K562 (cell line): ENCODE results near the gene MGAT4B. TPM values are rescaled to one million over a fixed set of nuclear protein-coding genes. Genes with fewer than 3 reads are reported as not detected.
A peak's percentile ranks its signal among the peaks of the same experiment; 100 is the strongest.

Experiments used
- ATAC-seq: fragments of 200-7000 bp; cut with Tn5 transposase; 3 replicates; pipeline ENCODE4 v1.9.1; 2020; ENCODE audit warnings: moderate library complexity
- BruUV-seq: library from RNA; stranded (reverse); fragments of 400-500 nt; replicated peaks from 2 replicates; lab custom pipeline; 2021; lab: Mats Ljungman, UMichigan
- CTCF ChIA-PET: fragments of 300-600 bp; formaldehyde crosslinking; extraction: SDS; loops from one replicate; lab custom pipeline; 2021; ENCODE audit warnings: low intra/inter-chr PET ratio; lab: Yijun Ruan, JAX
- POLR2A ChIA-PET: fragments of 300-600, 350-650 bp; sonication (Branson Sonifier 250); formaldehyde crosslinking; extraction: SDS; loops from one replicate; lab custom pipeline; 2021; ENCODE audit warnings: antibody characterized with exemption, inconsistent platforms; lab: Yijun Ruan, JAX
- DNase-seq, 4 experiments: peaks; one replicate each; pipeline versions ENCODE4 v3.0.0 to v3.0.0-alpha.2; 2011 to 2018; ENCODE audit warnings: low spot score in 3 of 4, mixed read lengths in 3 of 4; ENCODE audit errors: extremely low read depth in 1 of 4
- FAIRE-seq: peaks from 2 replicates; lab custom pipeline; 2011; peaks lifted over from hg19 to GRCh38; lab: Jason Lieb, UNC
- H2AFZ ChIP-seq: 2 replicates; pipeline ENCODE4 v1.6.0; 2011; ENCODE audit warnings: low read depth, low read length, control low read depth, inconsistent platforms
- H3K27ac ChIP-seq: fragments of 200-600 bp; 3 replicates; pipeline ENCODE4 v1.8.0; 2011; ENCODE audit warnings: low read depth, mild to moderate bottlenecking, control low read depth, inconsistent platforms, low read length, moderate library complexity, mixed read lengths; ENCODE audit errors: extremely low read depth
- H3K27me3 ChIP-seq, 2 experiments: fragments of 300-600 bp in 1 of 2; 2 replicates in 1 of 2; 3 replicates in 1 of 2; pipeline versions ENCODE4 v1.6.0 to v1.8.0; 2011; ENCODE audit warnings: inconsistent platforms in 2 of 2, low read length in 2 of 2, mild to moderate bottlenecking in 1 of 2, mixed read lengths in 1 of 2, moderate library complexity in 1 of 2; ENCODE audit not compliant: control insufficient read depth in 2 of 2, insufficient read depth in 2 of 2
- H3K36me3 ChIP-seq: fragments of 300-600 bp; 3 replicates; pipeline ENCODE4 v1.8.0; 2011; ENCODE audit warnings: mild to moderate bottlenecking, low read length, inconsistent platforms; ENCODE audit not compliant: control insufficient read depth, insufficient read depth
- H3K4me1 ChIP-seq, 2 experiments: fragments of 200-600 bp in 1 of 2; replicated peaks in 1 of 2; 2 replicates in 1 of 2; 3 replicates in 1 of 2; pipeline versions ENCODE4 v1.5.1 to v1.8.0; 2011; ENCODE audit warnings: inconsistent platforms in 2 of 2, low read length in 2 of 2, mild to moderate bottlenecking in 1 of 2, mixed read lengths in 1 of 2, moderate library complexity in 1 of 2; ENCODE audit not compliant: control insufficient read depth in 2 of 2, insufficient read depth in 2 of 2
- H3K4me2 ChIP-seq: 2 replicates; pipeline ENCODE4 v1.6.1; 2011; ENCODE audit warnings: low read length, control low read depth, inconsistent platforms, mixed read lengths; ENCODE audit not compliant: insufficient read depth
- H3K4me3 ChIP-seq: fragments of 200-600 bp; sonication (generic), shearing (Covaris generic); 2 replicates; pipeline ENCODE4 v1.5.1; 2016; ENCODE audit warnings: control low read depth, inconsistent platforms
- H3K79me2 ChIP-seq: fragments of 200-600 bp; 3 replicates; pipeline ENCODE4 v1.8.0; 2011; ENCODE audit warnings: low read length, inconsistent platforms; ENCODE audit not compliant: control insufficient read depth, insufficient read depth
- H3K9ac ChIP-seq, 2 experiments: 2 replicates each; pipeline versions ENCODE4 v1.6.0 to v1.6.1; 2011; ENCODE audit warnings: low read depth in 2 of 2, low read length in 2 of 2, control low read depth in 1 of 2, inconsistent platforms in 1 of 2, mild to moderate bottlenecking in 1 of 2, mixed read lengths in 1 of 2; ENCODE audit not compliant: insufficient read depth in 1 of 2
- H3K9me1 ChIP-seq: one replicate; pipeline ENCODE4 v1.6.0; 2011; ENCODE audit warnings: inconsistent platforms, mild to moderate bottlenecking, low read length, moderate library complexity; ENCODE audit not compliant: control insufficient read depth, insufficient read depth
- H3K9me3 ChIP-seq: replicated peaks from 2 replicates; pipeline ENCODE4 v1.5.1; 2011; ENCODE audit warnings: low read depth, low read length, inconsistent platforms; ENCODE audit not compliant: control insufficient read depth, insufficient read depth
- H4K20me1 ChIP-seq: replicated peaks from 2 replicates; pipeline ENCODE4 v1.6.1; 2011; ENCODE audit warnings: low read length, inconsistent platforms, mixed read lengths; ENCODE audit not compliant: control insufficient read depth, insufficient read depth
- C11orf30 ChIP-seq: fragments of 450-650 bp; IDR thresholded peaks from 2 replicates; pipeline ENCODE4 v1.6.1; 2016; ENCODE audit warnings: low read depth, mild to moderate bottlenecking
- CBFA2T2 ChIP-seq: fragments of 450-650 bp; conservative IDR thresholded peaks from 2 replicates; pipeline ENCODE4 v1.6.1; 2017; ENCODE audit warnings: mild to moderate bottlenecking
- ETV5 ChIP-seq: sonication (generic); formaldehyde crosslinking; IDR thresholded peaks from 2 replicates; pipeline ENCODE4 v1.4.0; 2020; ENCODE audit warnings: low read depth, mild to moderate bottlenecking, missing genetic modification reagents
- IFI16 ChIP-seq: fragments of 250-450 bp; sonication (Bioruptor Pico); IDR thresholded peaks from 2 replicates; pipeline ENCODE4 v2.1.2; 2022; ENCODE audit warnings: mild to moderate bottlenecking, inconsistent platforms
- KLF6 ChIP-seq: fragments of 250-450 bp; sonication (Bioruptor Pico); IDR thresholded peaks from 2 replicates; pipeline ENCODE4 v1.4.0; 2020; ENCODE audit warnings: mild to moderate bottlenecking, moderate library complexity, borderline replicate concordance
- LEF1 ChIP-seq: fragments of 450-650 bp; IDR thresholded peaks from 2 replicates; pipeline ENCODE4 v1.6.1; 2016; ENCODE audit warnings: mild to moderate bottlenecking
- POLR2B ChIP-seq: fragments of 450-650 bp; IDR thresholded peaks from 2 replicates; pipeline ENCODE4 v1.6.1; 2018; ENCODE audit warnings: low read depth; ENCODE audit not compliant: partially characterized antibody
- RHOXF2B ChIP-seq: fragments of 250-450 bp; sonication (Bioruptor Pico); conservative IDR thresholded peaks from 2 replicates; pipeline ENCODE4 v1.5.1; 2021
- TARDBP ChIP-seq: fragments of 450-650 bp; IDR thresholded peaks from 2 replicates; pipeline ENCODE4 v1.6.1; 2016
- TEAD4 ChIP-seq, 2 experiments: sonication (generic) in 1 of 2; formaldehyde crosslinking in 1 of 2; IDR thresholded peaks; 2 replicates each; pipeline versions ENCODE4 v1.6.1 to v1.8.0; 2012 to 2022; ENCODE audit warnings: borderline replicate concordance in 1 of 2, inconsistent platforms in 1 of 2, low read length in 1 of 2, mild to moderate bottlenecking in 1 of 2, missing genetic modification reagents in 1 of 2
- VEZF1 ChIP-seq: fragments of 200-800 bp; sonication (Bioruptor generic); IDR thresholded peaks from 2 replicates; pipeline ENCODE4 v1.6.1; 2017; ENCODE audit warnings: missing genetic modification characterization, missing compliant biosample characterization
- ZNF197 ChIP-seq: fragments of 200-800 bp; sonication (Bioruptor generic); IDR thresholded peaks from 2 replicates; pipeline ENCODE4 v1.6.1; 2016; ENCODE audit warnings: low read depth, missing genetic modification characterization, missing compliant biosample characterization
- ZNF695 ChIP-seq: fragments of 450-650 bp; formaldehyde crosslinking; IDR thresholded peaks from 2 replicates; pipeline ENCODE4 v1.4.0; 2020; ENCODE audit warnings: mild to moderate bottlenecking, moderate library complexity
- WGBS: fragments of 100-300 bp; shearing (Covaris generic); methylation state at CpG from one replicate; pipeline ENCODE4 v1.1.6; 2016; ENCODE audit warnings: low coverage, mixed read lengths; ENCODE audit not compliant: insufficient coverage; ENCODE audit errors: missing lambda C conversion rate; 5-methylcytosine and 5-hydroxymethylcytosine counted together
- in situ Hi-C: fragments of 300-500 bp; cut with MboI; formaldehyde crosslinking; loops from 4 replicates; pipeline ENCODE4 v1.15.0; 2018; ENCODE audit warnings: inconsistent platforms, mixed read lengths
- intact Hi-C: fragments of 100-400 bp; cut with micrococcal nuclease; formaldehyde crosslinking; loops from 2 replicates; pipeline ENCODE4 v1.14.2; 2022
- polyA plus RNA-seq, 8 experiments: library from polyadenylated mRNA; depleted of rRNA in 4 of 8; stranded (reverse) in 5 of 8; unstranded in 3 of 8; fragments of >200 nt; fragmentation: Nextera tagmentation in 2 of 8; fragmentation: Illumina TruSeq in 1 of 8; extraction: Ambion mirVana in 2 of 8; extraction: Trizol in 1 of 8; gene quantifications; 2 replicates each; pipeline versions ENCODE4 v1.2.1 to v1.2.3, GENCODE V29; 2011 to 2014; ENCODE audit warnings: inconsistent platforms in 1 of 8, missing spikeins in 1 of 8
- total RNA-seq, 7 experiments: library from RNA; depleted of rRNA in 6 of 7; stranded (reverse); fragments of >200 nt in 6 of 7; fragmentation: Illumina TruSeq in 2 of 7; extraction: Trizol in 2 of 7; gene quantifications; 2 replicates each; pipeline versions ENCODE4 v1.2.1 to v1.2.3, GENCODE V29; 2011 to 2021; ENCODE audit warnings: low replicate concordance in 1 of 7
- TF ChIP-seq, protein P1 (sequence below): fragments of 450-650 bp; IDR thresholded peaks from 2 replicates; pipeline ENCODE4 v1.6.1; 2017; ENCODE audit warnings: antibody characterized with exemption, mild to moderate bottlenecking

Gene MGAT4B
- total and polyA plus RNA-seq, 9 of the 15 experiments (the other 6 are each of a cell fraction or from before 2014, with no cell fraction given), result 0.34 to 133 (median 75.4) TPM

DNA sequence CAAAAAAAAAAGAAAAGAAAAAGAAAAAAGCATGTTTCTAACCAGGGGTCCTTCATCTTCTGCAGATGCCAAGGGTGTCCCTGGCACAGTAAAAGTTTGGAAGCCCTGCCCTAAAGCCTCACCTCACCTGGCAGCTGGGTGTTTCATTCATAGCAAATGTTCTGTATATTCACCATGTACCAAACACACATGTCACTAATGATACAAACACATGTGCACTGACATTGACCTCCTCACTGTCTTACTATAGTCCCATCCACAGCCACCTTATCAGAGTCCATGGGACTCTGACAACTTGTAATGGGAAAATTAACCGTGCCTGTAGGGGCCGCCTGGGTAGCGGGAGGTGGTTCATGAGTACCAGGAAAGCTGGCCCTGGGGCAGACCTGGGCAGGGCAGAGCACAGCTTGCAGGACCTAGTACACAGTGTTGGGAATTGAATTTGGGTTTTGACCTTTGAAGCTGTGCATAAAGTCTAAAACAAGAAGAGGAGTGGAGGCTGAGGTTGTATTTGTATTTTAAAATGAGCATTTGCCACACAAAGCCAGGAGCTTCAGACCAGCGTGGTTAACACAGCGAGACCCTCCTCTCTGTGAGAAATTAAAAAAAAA, 6.4 kb upstream of the MGAT4B start:
- peak overlapping the region; percentile 72 to 87 for H3K9ac ChIP-seq
- no peaks in the 10 kb centered on the region for H3K9me1 ChIP-seq
- WGBS, result 78% methylated on average over 5 of the region's 5 CpGs
- ChIA-PET CTCF (no interaction called here), POLR2A (interaction anchor here (0.6 to 3.3 kb wide), 5 partner anchors 8 to 786 kb away, joined by 3 to 30 read pairs (median 3); partner anchors contain the start of gene SQSTM1)
- intact Hi-C loops (no loop called here), in situ Hi-C loops (no loop called here)
- H3K9me3 ChIP-seq, result no peaks in the 10 kb centered on the region
- peaks cover 10 to 40% of the 10 kb centered on the region in 2 experiments for H3K4me1 ChIP-seq
- no peak for TF ChIP-seq KLF6 (CRISPR knock-in tag)
- TF ChIP-seq, protein P1, sequence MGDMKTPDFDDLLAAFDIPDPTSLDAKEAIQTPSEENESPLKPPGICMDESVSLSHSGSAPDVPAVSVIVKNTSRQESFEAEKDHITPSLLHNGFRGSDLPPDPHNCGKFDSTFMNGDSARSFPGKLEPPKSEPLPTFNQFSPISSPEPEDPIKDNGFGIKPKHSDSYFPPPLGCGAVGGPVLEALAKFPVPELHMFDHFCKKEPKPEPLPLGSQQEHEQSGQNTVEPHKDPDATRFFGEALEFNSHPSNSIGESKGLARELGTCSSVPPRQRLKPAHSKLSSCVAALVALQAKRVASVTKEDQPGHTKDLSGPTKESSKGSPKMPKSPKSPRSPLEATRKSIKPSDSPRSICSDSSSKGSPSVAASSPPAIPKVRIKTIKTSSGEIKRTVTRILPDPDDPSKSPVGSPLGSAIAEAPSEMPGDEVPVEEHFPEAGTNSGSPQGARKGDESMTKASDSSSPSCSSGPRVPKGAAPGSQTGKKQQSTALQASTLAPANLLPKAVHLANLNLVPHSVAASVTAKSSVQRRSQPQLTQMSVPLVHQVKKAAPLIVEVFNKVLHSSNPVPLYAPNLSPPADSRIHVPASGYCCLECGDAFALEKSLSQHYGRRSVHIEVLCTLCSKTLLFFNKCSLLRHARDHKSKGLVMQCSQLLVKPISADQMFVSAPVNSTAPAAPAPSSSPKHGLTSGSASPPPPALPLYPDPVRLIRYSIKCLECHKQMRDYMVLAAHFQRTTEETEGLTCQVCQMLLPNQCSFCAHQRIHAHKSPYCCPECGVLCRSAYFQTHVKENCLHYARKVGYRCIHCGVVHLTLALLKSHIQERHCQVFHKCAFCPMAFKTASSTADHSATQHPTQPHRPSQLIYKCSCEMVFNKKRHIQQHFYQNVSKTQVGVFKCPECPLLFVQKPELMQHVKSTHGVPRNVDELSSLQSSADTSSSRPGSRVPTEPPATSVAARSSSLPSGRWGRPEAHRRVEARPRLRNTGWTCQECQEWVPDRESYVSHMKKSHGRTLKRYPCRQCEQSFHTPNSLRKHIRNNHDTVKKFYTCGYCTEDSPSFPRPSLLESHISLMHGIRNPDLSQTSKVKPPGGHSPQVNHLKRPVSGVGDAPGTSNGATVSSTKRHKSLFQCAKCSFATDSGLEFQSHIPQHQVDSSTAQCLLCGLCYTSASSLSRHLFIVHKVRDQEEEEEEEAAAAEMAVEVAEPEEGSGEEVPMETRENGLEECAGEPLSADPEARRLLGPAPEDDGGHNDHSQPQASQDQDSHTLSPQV, result no peak
- no peak for TF ChIP-seq RHOXF2B
- TF ChIP-seq TEAD4 (IDR thresholded peaks at IDR 0.05; ENCODE audit: low read length), result no peak
- TF ChIP-seq TEAD4 (CRISPR knock-in tag; IDR thresholded peaks at IDR 0.05; ENCODE audit: borderline replicate concordance), result no peak
- no peak for TF ChIP-seq IFI16 (CRISPR knock-in tag)
- no peak for TF ChIP-seq TARDBP
- no peak for TF ChIP-seq VEZF1 (CRISPR knock-in tag)
- TF ChIP-seq ETV5 (CRISPR knock-in tag), result no peak
- TF ChIP-seq C11orf30, result no peak
- TF ChIP-seq LEF1, result no peak
- TF ChIP-seq ZNF695, result no peak
- TF ChIP-seq CBFA2T2, result no peak
- no peak for TF ChIP-seq ZNF197 (CRISPR knock-in tag)
- TF ChIP-seq POLR2B, result no peak
- H3K36me3 ChIP-seq, result peaks cover 35% of the 10 kb centered on the region; the same call in 2 of the 3 replicates
- ATAC-seq (no peak), FAIRE-seq (no peak), DNase-seq (no peak)
- H3K4me3 ChIP-seq, result peak overlapping the region; percentile 65
- no TSS peak for BruUV-seq
- no peak overlapping the region for H3K27ac ChIP-seq
- peaks cover 41% of the 10 kb centered on the region for H3K79me2 ChIP-seq
- peak overlapping the region; percentile 75 for H3K4me2 ChIP-seq
- H3K27me3 ChIP-seq, result no peaks in the 10 kb centered on the region
- H2AFZ ChIP-seq, result no peak overlapping the region
- H4K20me1 ChIP-seq, result no peaks in the 10 kb centered on the region
